GM18499 (cell line): ENCODE measurements around the gene RANBP10.

Source experiments
- ATAC-seq: cut with Tn5 transposase; IDR thresholded peaks from one replicate; pipeline ENCODE4 v1.9.1; 2021; ENCODE audit warnings: moderate number of reproducible peaks; ENCODE audit not compliant: insufficient read depth, unreplicated experiment

The RANBP10 gene

GRCh38 chr16:67750466-67750865 is 55.9 kb downstream of the RANBP10 start:
- ATAC-seq = no peak

- ATAC-seq = no peak
Measured at GRCh38 chr16:67749436-67750078, 56.8 kb downstream of the RANBP10 start.

GRCh38 chr16:67748834-67749233 is 57.5 kb downstream of the RANBP10 start:
- ATAC-seq = no peak

- ATAC-seq = no peak
Measured at GRCh38 chr16:67746846-67747245, 59.5 kb downstream of the RANBP10 start.

GRCh38 chr16:67741118-67741517 is 65.2 kb downstream of the RANBP10 start:
- no peak for ATAC-seq

- ATAC-seq = no peak
Measured at GRCh38 chr16:67740391-67740790, 66.0 kb downstream of the RANBP10 start.

GRCh38 chr16:67736858-67737257 is 69.5 kb downstream of the RANBP10 start:
- no peak for ATAC-seq

- no peak for ATAC-seq
Measured at GRCh38 chr16:67734731-67735201, 71.6 kb downstream of the RANBP10 start.

- no peak for ATAC-seq
Measured at GRCh38 chr16:67733734-67734470, 72.5 kb downstream of the RANBP10 start.

GRCh38 chr16:67731753-67732095 is 74.6 kb downstream of the RANBP10 start:
- no peak for ATAC-seq

- no peak for ATAC-seq
Measured at GRCh38 chr16:67731071-67731752, 75.1 kb downstream of the RANBP10 start.

- no peak for ATAC-seq
Measured at GRCh38 chr16:67730326-67730725, 76.0 kb downstream of the RANBP10 start.

- no peak for ATAC-seq
Measured at GRCh38 chr16:67729636-67730248, 76.6 kb downstream of the RANBP10 start.

GRCh38 chr16:67727521-67728485 is 78.6 kb downstream of the RANBP10 start:
- ATAC-seq = no peak

- no peak for ATAC-seq
Measured at GRCh38 chr16:67726106-67727034, 80.0 kb downstream of the RANBP10 start.

- ATAC-seq = no peak
Measured at GRCh38 chr16:67723911-67724305, 82.5 kb downstream of the RANBP10 start.

- ATAC-seq = no peak
Measured at GRCh38 chr16:67723151-67723910, 83.0 kb downstream of the RANBP10 start.

- no peak for ATAC-seq
Measured at GRCh38 chr16:67720236-67720635, 86.1 kb downstream of the RANBP10 start.
